22Rv1 (cell line): ENCODE results near the gene IFITM5.

Source experiments
- ZFX ChIP-seq: fragments of 450-650 bp; IDR thresholded peaks from 2 replicates; pipeline ENCODE4 v1.6.1; 2017; ENCODE audit warnings: antibody characterized with exemption, borderline replicate concordance
- TF ChIP-seq, protein P1 (sequence below): fragments of 450-650 bp; IDR thresholded peaks from 2 replicates; pipeline ENCODE4 v1.5.1; 2017; ENCODE audit warnings: mild to moderate bottlenecking

DNA sequence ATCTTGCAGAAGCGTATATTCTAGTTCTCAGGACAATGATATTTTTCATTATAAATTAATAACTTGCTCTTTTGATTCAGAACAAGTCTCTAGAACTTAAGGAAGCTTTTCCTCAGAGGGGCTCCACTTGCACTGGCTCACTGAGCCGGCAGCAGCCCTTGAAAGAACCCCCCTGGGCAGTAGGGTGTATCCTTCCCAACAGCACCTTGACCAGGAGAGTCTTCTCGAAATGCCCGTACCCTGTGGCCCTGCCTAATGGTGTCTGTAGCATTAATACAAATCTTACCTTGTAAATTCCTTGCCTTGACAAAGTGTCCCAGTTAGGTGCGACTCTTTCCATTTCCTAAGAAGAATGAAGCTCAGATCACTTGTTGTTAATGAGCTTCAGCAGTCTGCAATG lies 49.1 kb downstream of the IFITM5 start:
- TF ChIP-seq, protein P1, sequence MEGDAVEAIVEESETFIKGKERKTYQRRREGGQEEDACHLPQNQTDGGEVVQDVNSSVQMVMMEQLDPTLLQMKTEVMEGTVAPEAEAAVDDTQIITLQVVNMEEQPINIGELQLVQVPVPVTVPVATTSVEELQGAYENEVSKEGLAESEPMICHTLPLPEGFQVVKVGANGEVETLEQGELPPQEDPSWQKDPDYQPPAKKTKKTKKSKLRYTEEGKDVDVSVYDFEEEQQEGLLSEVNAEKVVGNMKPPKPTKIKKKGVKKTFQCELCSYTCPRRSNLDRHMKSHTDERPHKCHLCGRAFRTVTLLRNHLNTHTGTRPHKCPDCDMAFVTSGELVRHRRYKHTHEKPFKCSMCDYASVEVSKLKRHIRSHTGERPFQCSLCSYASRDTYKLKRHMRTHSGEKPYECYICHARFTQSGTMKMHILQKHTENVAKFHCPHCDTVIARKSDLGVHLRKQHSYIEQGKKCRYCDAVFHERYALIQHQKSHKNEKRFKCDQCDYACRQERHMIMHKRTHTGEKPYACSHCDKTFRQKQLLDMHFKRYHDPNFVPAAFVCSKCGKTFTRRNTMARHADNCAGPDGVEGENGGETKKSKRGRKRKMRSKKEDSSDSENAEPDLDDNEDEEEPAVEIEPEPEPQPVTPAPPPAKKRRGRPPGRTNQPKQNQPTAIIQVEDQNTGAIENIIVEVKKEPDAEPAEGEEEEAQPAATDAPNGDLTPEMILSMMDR = no peak
- no peak for TF ChIP-seq ZFX
